ENCODE data around the gene AKT3. TPM values are rescaled to one million over a fixed set of nuclear protein-coding genes. Genes with fewer than 3 reads are reported as not detected.
A peak's percentile ranks its signal among the peaks of the same experiment; 100 is the strongest.

AKT3 gene
- total and polyA plus RNA-seq, 8 donors, result 5.5 to 100 (median 13.8) TPM

DNA sequence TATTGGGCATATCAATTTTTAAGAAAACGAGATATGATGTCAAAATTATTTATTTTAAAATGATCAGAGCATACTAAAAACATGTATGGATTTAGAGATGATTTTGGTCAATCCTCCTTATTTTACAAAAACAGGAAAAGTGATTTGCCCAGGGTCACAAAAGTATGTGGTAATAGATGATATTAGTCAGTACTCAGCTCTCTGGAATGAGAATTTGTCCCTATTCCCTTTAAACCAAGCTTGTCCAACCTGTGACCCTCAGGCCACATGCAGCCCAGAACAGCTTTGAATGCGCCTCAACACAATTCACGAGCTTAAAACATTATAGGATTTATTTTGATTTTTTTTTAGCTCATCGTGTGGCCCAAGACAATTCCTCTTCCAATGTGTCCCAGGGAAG is 104.7 kb downstream of the AKT3 start:
- TF ChIP-seq POLR2A (IDR thresholded peaks at IDR 0.05) (no peak), POLR2AphosphoS5 (IDR thresholded peaks at IDR 0.05) (no peak), EP300 (IDR thresholded peaks at IDR 0.05) (no peak)
- TF ChIP-seq, protein P1, sequence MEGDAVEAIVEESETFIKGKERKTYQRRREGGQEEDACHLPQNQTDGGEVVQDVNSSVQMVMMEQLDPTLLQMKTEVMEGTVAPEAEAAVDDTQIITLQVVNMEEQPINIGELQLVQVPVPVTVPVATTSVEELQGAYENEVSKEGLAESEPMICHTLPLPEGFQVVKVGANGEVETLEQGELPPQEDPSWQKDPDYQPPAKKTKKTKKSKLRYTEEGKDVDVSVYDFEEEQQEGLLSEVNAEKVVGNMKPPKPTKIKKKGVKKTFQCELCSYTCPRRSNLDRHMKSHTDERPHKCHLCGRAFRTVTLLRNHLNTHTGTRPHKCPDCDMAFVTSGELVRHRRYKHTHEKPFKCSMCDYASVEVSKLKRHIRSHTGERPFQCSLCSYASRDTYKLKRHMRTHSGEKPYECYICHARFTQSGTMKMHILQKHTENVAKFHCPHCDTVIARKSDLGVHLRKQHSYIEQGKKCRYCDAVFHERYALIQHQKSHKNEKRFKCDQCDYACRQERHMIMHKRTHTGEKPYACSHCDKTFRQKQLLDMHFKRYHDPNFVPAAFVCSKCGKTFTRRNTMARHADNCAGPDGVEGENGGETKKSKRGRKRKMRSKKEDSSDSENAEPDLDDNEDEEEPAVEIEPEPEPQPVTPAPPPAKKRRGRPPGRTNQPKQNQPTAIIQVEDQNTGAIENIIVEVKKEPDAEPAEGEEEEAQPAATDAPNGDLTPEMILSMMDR (IDR thresholded peaks at IDR 0.05), result no peak
- 84 to 91% (median 86%) methylated on average over 4 of the region's 4 CpGs for WGBS, 5 donors
- Histone ChIP-seq H3K4me1 (peaks cover 0 to 24% (median 9%) of the 10 kb centered on the region in 4 donors), H3K4me3 (no peak overlapping the region), H3K9me3 (no peaks in the 10 kb centered on the region), H3K27me3 (no peaks in the 10 kb centered on the region), H3K36me3 (no peaks in the 10 kb centered on the region), H3K27ac (no peak overlapping the region)
- no peak for DNase-seq
- intact Hi-C loops (cut with DNase I; ENCODE audit: low total_unique reads), result no loop called here

DNA sequence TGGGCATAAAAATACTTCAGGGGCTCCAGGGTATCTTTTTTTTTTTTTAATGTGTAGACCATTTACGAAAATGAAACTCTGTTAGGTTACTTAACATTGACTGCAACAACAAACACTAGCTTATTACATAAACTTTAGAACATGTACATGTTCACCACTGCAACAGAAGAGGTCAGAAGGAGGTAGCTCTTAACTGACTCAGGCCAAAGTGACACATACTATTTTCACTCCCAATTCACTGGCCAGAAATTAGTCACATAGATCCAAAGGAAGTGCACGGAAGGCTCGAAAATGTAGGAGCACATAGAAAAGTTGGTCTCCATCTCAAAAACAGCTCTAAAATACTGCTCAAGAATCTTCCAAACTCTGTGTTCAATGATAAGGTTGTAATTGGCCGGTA is 107.2 kb downstream of the AKT3 start:
- TF ChIP-seq, protein P1 (IDR thresholded peaks at IDR 0.05), result no peak
- no peak for TF ChIP-seq EP300 (IDR thresholded peaks at IDR 0.05)
- TF ChIP-seq POLR2A (IDR thresholded peaks at IDR 0.05), result no peak
- no peak for TF ChIP-seq POLR2AphosphoS5 (IDR thresholded peaks at IDR 0.05)
- Histone ChIP-seq H3K27me3 (no peaks in the 10 kb centered on the region), H3K4me1 (peaks cover 0 to 36% (median 17%) of the 10 kb centered on the region in 4 donors), H3K36me3 (no peaks in the 10 kb centered on the region), H3K4me3 (no peak overlapping the region), H3K9me3 (no peaks in the 10 kb centered on the region), H3K27ac (no peak overlapping the region)
- WGBS, 5 donors, result 72 to 89% (median 87%) methylated on average over 4 of the region's 4 CpGs
- intact Hi-C loops (cut with DNase I; ENCODE audit: low total_unique reads), result no loop called here
- no peak for DNase-seq

DNA sequence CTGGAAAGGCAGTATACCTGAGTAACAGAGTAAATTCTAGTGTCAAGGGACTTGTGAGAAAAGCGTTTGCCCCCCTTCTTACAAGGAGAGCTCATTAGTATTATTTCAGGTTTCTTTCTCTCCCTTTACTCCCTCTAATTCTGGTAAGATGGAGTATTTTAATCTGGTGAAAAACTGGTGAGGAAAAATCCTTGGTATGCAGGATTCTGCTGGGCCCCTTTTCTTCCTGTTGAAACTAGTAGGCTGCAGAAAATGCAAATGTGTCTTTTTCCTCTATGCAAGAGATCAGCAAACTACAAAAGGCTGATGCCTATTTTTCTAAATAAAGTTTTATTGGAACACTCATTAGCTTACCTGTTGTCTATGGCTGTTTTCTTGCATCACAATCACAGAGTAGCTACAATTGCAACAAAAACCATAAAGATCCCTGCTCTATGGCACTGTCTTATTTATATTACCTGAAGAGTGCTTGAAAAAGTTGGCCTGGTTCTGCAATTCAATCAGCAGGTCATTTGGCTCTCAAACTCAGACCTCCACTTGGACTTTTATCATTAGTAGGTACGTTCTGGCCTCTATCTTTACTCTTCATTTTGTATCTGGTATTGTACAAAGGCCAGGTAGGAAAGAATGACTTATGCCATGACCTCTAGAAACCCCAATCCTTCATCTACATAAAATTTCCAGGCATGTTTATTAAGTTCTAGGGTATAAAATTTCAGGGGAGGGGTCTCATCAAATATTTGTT is 109.6 kb downstream of the AKT3 start:
- Histone ChIP-seq H3K36me3 (no peaks in the 10 kb centered on the region), H3K4me3 (no peak overlapping the region), H3K4me1 (peaks cover 0 to 37% (median 16%) of the 10 kb centered on the region in 4 donors), H3K27me3 (no peaks in the 10 kb centered on the region), H3K9me3 (no peaks in the 10 kb centered on the region), H3K27ac (no peak overlapping the region)
- WGBS, 5 donors, result 61 to 78% (median 73%) methylated on average over 2 of the region's 2 CpGs
- intact Hi-C loops (cut with DNase I; ENCODE audit: low total_unique reads), result no loop called here
- DNase-seq, result no peak
- TF ChIP-seq POLR2AphosphoS5 (IDR thresholded peaks at IDR 0.05) (no peak), EP300 (IDR thresholded peaks at IDR 0.05) (no peak), POLR2A (IDR thresholded peaks at IDR 0.05) (no peak)
- TF ChIP-seq, protein P1 (IDR thresholded peaks at IDR 0.05), result no peak

DNA sequence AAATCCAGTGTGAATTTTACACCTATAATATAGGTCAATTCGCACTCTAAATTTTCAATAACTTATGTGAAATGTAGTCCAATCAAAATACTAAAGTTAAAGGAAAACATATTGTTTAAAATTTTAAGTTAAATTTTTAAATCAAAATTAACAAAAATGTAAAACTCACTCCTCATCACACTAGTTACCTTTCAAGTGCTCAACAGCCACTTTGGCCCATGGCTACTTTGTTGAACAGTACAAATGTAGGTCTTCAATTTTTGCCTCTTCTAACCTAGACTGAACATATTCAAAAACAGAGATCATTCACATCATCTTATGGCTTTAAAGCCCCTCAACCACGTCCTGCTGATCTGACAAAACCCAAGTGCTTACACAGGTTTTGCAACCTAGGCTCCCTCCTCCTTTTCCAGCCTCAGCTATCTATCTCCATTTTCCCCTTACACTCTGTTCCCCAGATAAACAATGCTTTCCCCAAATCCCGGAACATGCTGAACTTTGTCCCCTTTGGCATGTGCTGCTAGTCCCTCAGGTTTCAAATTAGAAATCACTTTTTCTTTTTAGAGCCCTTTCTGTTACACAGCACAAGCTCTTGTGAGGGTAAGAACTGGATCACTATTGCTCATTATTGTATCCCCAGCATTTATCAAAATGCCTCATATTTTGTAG is 110.6 kb downstream of the AKT3 start:
- Histone ChIP-seq H3K27me3 (no peaks in the 10 kb centered on the region), H3K36me3 (no peaks in the 10 kb centered on the region), H3K9me3 (no peaks in the 10 kb centered on the region), H3K27ac (no peak overlapping the region), H3K4me1 (peaks cover 0 to 37% (median 16%) of the 10 kb centered on the region in 4 donors), H3K4me3 (no peak overlapping the region)
- intact Hi-C loops (cut with DNase I; ENCODE audit: low total_unique reads), result no loop called here
- 47 to 71% (median 57%) methylated on average over 3 of the region's 3 CpGs for WGBS, 5 donors
- peak in 1 of 2 donors; percentile 20 for DNase-seq
- TF ChIP-seq, protein P1 (IDR thresholded peaks at IDR 0.05), result no peak
- TF ChIP-seq POLR2A (IDR thresholded peaks at IDR 0.05), result no peak
- TF ChIP-seq POLR2AphosphoS5 (IDR thresholded peaks at IDR 0.05), result no peak
- no peak for TF ChIP-seq EP300 (IDR thresholded peaks at IDR 0.05)
